ENCODE data around the gene AHDC1.

AHDC1 gene

DNA sequence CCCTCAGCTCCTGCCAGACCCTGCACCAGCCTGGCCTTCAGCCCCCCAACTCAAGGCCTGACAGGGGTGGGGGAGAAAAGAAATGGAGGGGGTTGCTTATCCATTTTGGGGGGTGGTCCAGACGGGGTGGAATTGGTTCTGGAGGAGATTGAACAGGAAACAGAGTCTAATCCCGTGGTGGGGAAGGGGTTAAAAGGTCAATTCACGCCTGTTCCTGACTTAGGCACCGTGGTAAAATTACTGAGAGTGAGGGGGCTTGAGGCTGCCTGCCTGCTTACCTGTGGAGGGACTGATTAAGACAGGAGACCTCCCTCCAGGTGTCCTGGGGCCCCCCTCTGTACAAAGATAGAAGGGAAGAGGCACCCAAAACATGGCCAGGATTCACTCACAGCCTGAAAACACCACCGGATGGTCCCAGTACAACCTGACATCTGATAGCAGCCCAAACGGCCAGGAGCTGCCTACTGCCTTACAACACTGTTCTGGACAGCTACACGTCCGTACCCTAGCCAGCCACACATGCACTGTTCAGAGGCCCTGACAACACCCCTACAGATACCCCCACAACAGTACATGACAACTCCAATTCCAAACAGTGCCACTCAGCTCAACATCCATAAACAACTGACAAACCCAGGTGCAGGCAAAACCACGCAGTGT lies 31.8 kb downstream of the AHDC1 start:
- no peak overlapping the region for H2AFZ ChIP-seq (ENCODE audit: low read depth, low read length)
- H3K4me1 ChIP-seq (ENCODE audit: insufficient read depth, low read length) = peaks cover 83% of the 10 kb centered on the region
- H3K36me3 ChIP-seq (ENCODE audit: insufficient read depth, low read length) = no peaks in the 10 kb centered on the region
- peak overlapping the region; percentile 23 for H3K4me3 ChIP-seq (ENCODE audit: low read length)
- H3K9me3 ChIP-seq (ENCODE audit: low read length) = no peaks in the 10 kb centered on the region
- H3K27me3 ChIP-seq (ENCODE audit: insufficient read depth, low read length) = no peaks in the 10 kb centered on the region

- Histone ChIP-seq H3K27me3 (ENCODE audit: insufficient read depth, low read length) (no peaks in the 10 kb centered on the region), H3K4me1 (ENCODE audit: insufficient read depth, low read length) (peaks cover 83% of the 10 kb centered on the region), H3K36me3 (ENCODE audit: insufficient read depth, low read length) (no peaks in the 10 kb centered on the region), H3K9me3 (ENCODE audit: low read length) (no peaks in the 10 kb centered on the region), H3K4me3 (ENCODE audit: low read length) (peak overlapping the region; percentile 23), H2AFZ (ENCODE audit: low read depth, low read length) (no peak overlapping the region)
Observed at GRCh38 chr1:27571439-27572018, 32.4 kb downstream of the AHDC1 start.

GRCh38 chr1:27570784-27571183 lies 33.2 kb downstream of the AHDC1 start:
- Histone ChIP-seq H2AFZ (ENCODE audit: low read depth, low read length) (no peak overlapping the region), H3K4me1 (ENCODE audit: insufficient read depth, low read length) (peaks cover 90% of the 10 kb centered on the region), H3K36me3 (ENCODE audit: insufficient read depth, low read length) (no peaks in the 10 kb centered on the region), H3K9me3 (ENCODE audit: low read length) (no peaks in the 10 kb centered on the region), H3K27me3 (ENCODE audit: insufficient read depth, low read length) (no peaks in the 10 kb centered on the region), H3K4me3 (ENCODE audit: low read length) (peak overlapping the region; percentile 16)

- Histone ChIP-seq H3K4me1 (ENCODE audit: insufficient read depth, low read length) (peaks cover 94% of the 10 kb centered on the region), H3K9me3 (ENCODE audit: low read length) (no peaks in the 10 kb centered on the region), H2AFZ (ENCODE audit: low read depth, low read length) (no peak overlapping the region), H3K4me3 (ENCODE audit: low read length) (no peak overlapping the region), H3K36me3 (ENCODE audit: insufficient read depth, low read length) (no peaks in the 10 kb centered on the region), H3K27me3 (ENCODE audit: insufficient read depth, low read length) (no peaks in the 10 kb centered on the region)
Observed at GRCh38 chr1:27570356-27570755, 33.6 kb downstream of the AHDC1 start.

DNA sequence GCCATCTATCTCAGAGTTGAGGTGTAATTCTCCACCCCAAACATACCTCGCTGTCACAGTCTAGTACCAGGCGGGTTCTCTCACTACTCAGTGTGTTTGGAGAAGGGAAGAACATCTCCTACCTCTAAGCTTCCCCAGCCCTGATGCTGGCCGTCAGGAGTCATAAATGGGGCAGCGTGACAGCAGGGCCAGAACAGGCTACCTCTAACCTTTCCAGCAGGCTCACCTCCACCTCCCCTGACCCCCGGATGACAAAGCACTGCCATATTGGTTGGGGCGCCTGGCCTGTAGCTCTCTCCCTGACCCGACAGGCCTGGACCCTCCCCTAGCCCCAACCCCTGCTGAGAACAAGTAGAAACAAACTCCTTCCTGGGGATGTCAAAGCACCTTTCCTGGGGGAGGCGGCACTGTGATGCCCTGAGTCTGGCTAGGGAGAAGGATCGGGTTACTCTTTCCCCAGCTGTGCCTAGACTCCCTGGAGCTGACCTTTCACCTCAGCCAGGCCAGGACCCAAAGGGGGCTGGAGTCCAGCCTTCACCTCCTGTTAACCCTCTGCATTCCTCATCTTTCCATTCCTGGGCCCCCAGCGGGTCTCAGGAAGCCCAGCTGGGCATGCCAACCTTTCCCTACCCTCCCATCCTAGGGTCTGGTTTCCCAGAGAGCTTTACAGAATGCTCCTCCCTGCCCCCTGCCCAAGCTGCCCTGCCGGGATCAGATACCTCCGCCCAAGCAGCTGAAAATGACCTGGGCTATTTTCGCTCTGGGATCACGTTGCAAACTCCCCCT lies 34.2 kb downstream of the AHDC1 start:
- no peaks in the 10 kb centered on the region for H3K9me3 ChIP-seq (ENCODE audit: low read length)
- H3K36me3 ChIP-seq (ENCODE audit: insufficient read depth, low read length) = no peaks in the 10 kb centered on the region
- H3K4me1 ChIP-seq (ENCODE audit: insufficient read depth, low read length) = peaks cover 94% of the 10 kb centered on the region
- no peak overlapping the region for H3K4me3 ChIP-seq (ENCODE audit: low read length)
- no peaks in the 10 kb centered on the region for H3K27me3 ChIP-seq (ENCODE audit: insufficient read depth, low read length)
- no peak overlapping the region for H2AFZ ChIP-seq (ENCODE audit: low read depth, low read length)

DNA sequence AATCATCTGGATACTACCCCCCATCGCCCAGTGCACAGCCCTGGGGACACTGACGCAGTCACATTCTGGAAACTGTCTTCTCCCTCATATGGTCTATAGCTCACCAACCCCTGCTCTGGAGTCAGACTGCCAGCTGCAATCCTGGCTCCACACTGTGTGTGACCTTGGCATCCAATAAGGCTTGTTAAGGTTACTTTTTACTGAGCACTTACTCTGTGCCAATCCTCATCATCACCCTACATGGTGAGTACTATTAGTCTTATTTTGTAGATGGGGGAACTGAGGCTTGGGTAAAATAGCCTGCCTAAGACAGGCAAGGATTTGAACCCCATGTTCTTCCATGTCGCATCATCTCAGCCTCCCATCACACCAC lies 34.9 kb downstream of the AHDC1 start:
- H3K4me3 ChIP-seq (ENCODE audit: low read length) = no peak overlapping the region
- H3K27me3 ChIP-seq (ENCODE audit: insufficient read depth, low read length) = no peaks in the 10 kb centered on the region
- H3K36me3 ChIP-seq (ENCODE audit: insufficient read depth, low read length) = no peaks in the 10 kb centered on the region
- H3K4me1 ChIP-seq (ENCODE audit: insufficient read depth, low read length) = peaks cover 94% of the 10 kb centered on the region
- no peak overlapping the region for H2AFZ ChIP-seq (ENCODE audit: low read depth, low read length)
- no peaks in the 10 kb centered on the region for H3K9me3 ChIP-seq (ENCODE audit: low read length)

DNA sequence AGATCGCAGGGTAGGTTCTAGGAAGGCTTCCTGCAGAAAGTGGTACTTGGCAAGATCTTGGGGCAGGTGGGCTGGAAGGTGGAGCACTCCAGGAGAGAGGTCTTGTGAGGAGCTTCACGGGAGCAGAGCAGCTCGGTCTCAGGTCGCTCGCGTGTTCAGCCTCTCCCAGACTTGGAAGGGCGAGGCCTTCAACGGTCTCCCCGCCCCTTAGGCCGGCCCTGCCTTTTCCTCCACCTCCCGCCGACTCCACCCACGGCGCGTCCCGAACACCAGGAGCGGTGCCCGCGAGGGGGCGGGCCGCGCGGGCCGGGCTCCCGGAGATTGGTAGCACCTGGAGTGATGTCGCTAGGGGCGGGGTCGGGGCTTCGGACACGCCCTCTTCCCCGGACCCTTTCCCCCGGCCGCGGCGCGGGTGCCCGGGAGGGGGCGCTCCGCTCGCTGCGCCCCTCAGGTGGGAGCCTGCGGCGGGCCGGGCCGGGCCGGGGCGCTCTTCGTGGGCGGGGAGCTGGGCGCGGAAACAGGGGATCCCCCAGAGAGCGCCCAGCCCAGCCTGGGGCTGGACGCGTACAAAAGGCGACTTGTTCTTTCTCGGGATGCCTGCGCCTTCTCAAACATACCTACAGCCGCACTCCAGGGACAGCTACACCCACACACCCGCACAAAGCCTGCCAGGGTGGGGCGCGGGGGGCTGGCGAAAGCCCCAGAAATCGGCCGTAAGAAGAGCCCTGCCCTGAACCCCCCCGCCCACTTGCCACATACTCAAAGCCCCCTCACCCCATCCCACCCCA lies 35.5 kb downstream of the AHDC1 start:
- Histone ChIP-seq H3K27me3 (ENCODE audit: insufficient read depth, low read length) (no peaks in the 10 kb centered on the region), H3K4me1 (ENCODE audit: insufficient read depth, low read length) (peaks cover 94% of the 10 kb centered on the region), H3K4me3 (ENCODE audit: low read length) (no peak overlapping the region), H3K36me3 (ENCODE audit: insufficient read depth, low read length) (no peaks in the 10 kb centered on the region), H2AFZ (ENCODE audit: low read depth, low read length) (no peak overlapping the region), H3K9me3 (ENCODE audit: low read length) (no peaks in the 10 kb centered on the region)

GRCh38 chr1:27567971-27568299 lies 36.0 kb downstream of the AHDC1 start:
- Histone ChIP-seq H2AFZ (ENCODE audit: low read depth, low read length) (no peak overlapping the region), H3K4me1 (ENCODE audit: insufficient read depth, low read length) (peaks cover 94% of the 10 kb centered on the region), H3K27me3 (ENCODE audit: insufficient read depth, low read length) (no peaks in the 10 kb centered on the region), H3K9me3 (ENCODE audit: low read length) (no peaks in the 10 kb centered on the region), H3K4me3 (ENCODE audit: low read length) (no peak overlapping the region), H3K36me3 (ENCODE audit: insufficient read depth, low read length) (no peaks in the 10 kb centered on the region)

GRCh38 chr1:27567146-27567526 lies 36.8 kb downstream of the AHDC1 start:
- Histone ChIP-seq H3K4me1 (ENCODE audit: insufficient read depth, low read length) (peaks cover 94% of the 10 kb centered on the region), H3K27me3 (ENCODE audit: insufficient read depth, low read length) (no peaks in the 10 kb centered on the region), H3K36me3 (ENCODE audit: insufficient read depth, low read length) (no peaks in the 10 kb centered on the region), H3K4me3 (ENCODE audit: low read length) (peak overlapping the region; percentile 1), H3K9me3 (ENCODE audit: low read length) (no peaks in the 10 kb centered on the region), H2AFZ (ENCODE audit: low read depth, low read length) (no peak overlapping the region)

DNA sequence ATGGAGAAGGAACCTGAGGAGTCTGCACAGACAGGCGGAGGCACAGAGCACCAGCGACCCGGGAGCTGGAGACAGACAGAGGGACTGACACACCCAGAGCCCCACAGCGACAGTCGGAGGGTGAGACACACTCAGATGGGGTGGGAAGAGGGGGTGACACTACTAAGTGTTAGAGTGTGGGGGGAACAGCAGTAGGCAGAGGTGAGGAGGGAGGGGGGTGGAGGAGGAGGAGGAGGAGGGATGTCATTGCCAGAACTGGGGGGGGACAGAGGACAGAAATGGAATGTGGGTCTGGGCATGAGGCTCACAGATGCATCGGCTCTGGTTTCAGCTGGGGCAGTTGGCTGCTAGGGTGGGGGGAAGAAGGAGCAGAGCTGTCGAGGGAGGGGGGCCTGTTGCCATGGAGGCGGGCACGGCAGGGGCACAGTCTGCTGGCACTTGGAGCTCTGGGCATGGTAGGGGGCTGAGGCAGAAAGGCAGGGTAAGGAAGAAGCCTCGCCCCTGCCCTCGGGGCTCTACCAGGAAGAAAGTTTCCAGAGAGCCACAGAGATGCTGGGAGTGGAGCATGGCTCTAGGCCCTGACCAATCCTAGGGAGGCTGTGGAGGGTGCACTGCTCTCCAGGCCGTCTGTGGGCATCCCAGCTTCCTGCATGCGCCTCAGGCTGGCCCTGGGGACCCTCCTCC lies 37.3 kb downstream of the AHDC1 start:
- no peaks in the 10 kb centered on the region for H3K36me3 ChIP-seq (ENCODE audit: insufficient read depth, low read length)
- peaks cover 94% of the 10 kb centered on the region for H3K4me1 ChIP-seq (ENCODE audit: insufficient read depth, low read length)
- peak overlapping the region; percentile 12 for H3K4me3 ChIP-seq (ENCODE audit: low read length)
- no peaks in the 10 kb centered on the region for H3K27me3 ChIP-seq (ENCODE audit: insufficient read depth, low read length)
- H3K9me3 ChIP-seq (ENCODE audit: low read length) = no peaks in the 10 kb centered on the region
- H2AFZ ChIP-seq (ENCODE audit: low read depth, low read length) = no peak overlapping the region

DNA sequence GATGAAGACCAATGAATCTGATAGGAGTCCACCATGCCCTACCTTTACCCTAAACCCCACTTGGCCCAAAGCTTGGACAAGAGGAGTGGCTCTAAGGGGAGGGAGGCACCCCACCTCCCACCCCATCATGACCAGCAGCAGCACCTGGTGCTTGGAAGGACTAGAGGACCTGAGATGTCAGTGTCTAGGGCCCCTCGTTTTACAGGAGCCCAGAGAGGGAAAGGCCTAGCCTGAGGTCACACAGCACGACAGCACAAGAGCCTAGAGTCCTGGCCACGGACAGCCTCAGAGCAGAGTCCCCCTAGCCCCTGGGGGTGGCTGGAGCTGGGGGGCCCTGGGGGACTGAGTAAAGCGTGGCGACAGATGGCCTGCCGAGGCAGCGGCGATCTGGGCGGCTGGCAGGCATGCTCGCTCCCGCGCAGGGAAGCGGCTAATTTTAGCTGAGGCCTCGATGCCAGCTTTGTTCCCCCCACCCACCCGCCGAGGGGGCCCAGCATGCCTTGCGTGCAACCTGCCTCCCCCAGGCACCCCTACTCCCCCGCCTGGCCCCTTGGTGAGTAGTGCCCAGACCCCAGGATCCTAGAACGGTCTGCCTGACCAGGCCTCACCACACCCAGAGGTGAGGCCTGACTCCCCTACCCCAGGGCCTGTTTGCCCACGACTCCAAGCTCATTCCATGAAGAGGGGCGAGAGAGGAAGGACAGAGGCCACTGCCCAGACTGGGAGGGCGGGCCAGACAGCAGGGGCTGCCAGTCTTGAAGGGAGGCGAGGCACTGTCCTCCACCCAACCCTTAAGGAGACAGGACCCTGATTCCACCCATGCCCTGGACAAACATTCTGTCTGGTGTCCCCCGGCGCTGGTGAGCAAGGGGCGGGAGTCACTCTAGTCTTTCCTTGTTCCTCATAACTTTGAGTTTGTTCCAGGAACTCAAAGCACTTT lies 39.0 kb downstream of the AHDC1 start:
- Histone ChIP-seq H3K4me1 (ENCODE audit: insufficient read depth, low read length) (peaks cover 94% of the 10 kb centered on the region), H3K36me3 (ENCODE audit: insufficient read depth, low read length) (no peaks in the 10 kb centered on the region)

More for the DNA sequence above, 39.0 kb downstream of the AHDC1 start:
- H3K27me3 ChIP-seq (ENCODE audit: insufficient read depth, low read length) = no peaks in the 10 kb centered on the region
- H2AFZ ChIP-seq (ENCODE audit: low read depth, low read length) = no peak overlapping the region
- no peak overlapping the region for H3K4me3 ChIP-seq (ENCODE audit: low read length)
- H3K9me3 ChIP-seq (ENCODE audit: low read length) = no peaks in the 10 kb centered on the region

All from neuron (in vitro differentiated cells).